ENCODE results near the gene FBN2.

DNA sequence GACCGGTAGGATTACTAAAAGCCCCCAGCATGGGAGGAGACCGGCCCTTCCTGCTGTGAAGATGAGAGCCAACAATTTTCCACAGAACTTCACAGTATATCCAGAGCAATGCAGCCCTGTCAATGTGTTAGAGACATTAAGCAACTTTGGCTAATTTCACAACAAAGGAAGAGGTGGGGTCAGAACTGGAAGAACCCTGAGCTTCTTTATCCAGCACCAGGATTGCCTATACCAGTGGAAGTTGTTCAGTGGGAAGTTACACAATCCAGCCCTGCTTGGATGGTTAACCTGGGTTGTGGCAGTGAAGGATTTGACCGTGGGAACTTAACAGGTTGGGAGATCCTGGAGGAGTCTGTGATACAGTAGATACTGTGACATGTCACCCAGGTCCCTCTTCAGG, 197.0 kb downstream of the FBN2 start:
- TF ChIP-seq, protein P1, sequence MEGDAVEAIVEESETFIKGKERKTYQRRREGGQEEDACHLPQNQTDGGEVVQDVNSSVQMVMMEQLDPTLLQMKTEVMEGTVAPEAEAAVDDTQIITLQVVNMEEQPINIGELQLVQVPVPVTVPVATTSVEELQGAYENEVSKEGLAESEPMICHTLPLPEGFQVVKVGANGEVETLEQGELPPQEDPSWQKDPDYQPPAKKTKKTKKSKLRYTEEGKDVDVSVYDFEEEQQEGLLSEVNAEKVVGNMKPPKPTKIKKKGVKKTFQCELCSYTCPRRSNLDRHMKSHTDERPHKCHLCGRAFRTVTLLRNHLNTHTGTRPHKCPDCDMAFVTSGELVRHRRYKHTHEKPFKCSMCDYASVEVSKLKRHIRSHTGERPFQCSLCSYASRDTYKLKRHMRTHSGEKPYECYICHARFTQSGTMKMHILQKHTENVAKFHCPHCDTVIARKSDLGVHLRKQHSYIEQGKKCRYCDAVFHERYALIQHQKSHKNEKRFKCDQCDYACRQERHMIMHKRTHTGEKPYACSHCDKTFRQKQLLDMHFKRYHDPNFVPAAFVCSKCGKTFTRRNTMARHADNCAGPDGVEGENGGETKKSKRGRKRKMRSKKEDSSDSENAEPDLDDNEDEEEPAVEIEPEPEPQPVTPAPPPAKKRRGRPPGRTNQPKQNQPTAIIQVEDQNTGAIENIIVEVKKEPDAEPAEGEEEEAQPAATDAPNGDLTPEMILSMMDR (IDR thresholded peaks at IDR 0.05) = no peak
- no peak for TF ChIP-seq POLR2A (IDR thresholded peaks at IDR 0.05; ENCODE audit: low read depth)
- no peak for TF ChIP-seq POLR2AphosphoS5 (IDR thresholded peaks at IDR 0.05)
- no peak for TF ChIP-seq EP300 (IDR thresholded peaks at IDR 0.05)

Data from esophagus muscularis mucosa (tissue), 4 donors.